NCI-H2107 treated with DMSO at 0.1 percent for 48 hours (cell line): ENCODE data around the gene ATP4B.

Experiments used
- DNase-seq: peaks from one replicate; lab custom pipeline; 2025; ENCODE audit not compliant: unreplicated experiment; lab: John Stamatoyannopoulos, UW

Gene ATP4B

GRCh38 chr13:113643593-113643992 is 14.4 kb downstream of the ATP4B start:
- DNase-seq = no peak

GRCh38 chr13:113642563-113642962 is 15.4 kb downstream of the ATP4B start:
- no peak for DNase-seq

- DNase-seq = no peak
Observed at GRCh38 chr13:113641426-113641825, 16.6 kb downstream of the ATP4B start.

GRCh38 chr13:113639616-113640262 is 18.3 kb downstream of the ATP4B start:
- DNase-seq = no peak

- DNase-seq = no peak
Observed at GRCh38 chr13:113638806-113639205, 19.2 kb downstream of the ATP4B start.

- DNase-seq = no peak
Observed at GRCh38 chr13:113638173-113638746, 19.7 kb downstream of the ATP4B start.

- DNase-seq = no peak
Observed at GRCh38 chr13:113637262-113638160, 20.5 kb downstream of the ATP4B start.

GRCh38 chr13:113636266-113636963 is 21.6 kb downstream of the ATP4B start:
- no peak for DNase-seq

GRCh38 chr13:113635709-113636108 is 22.3 kb downstream of the ATP4B start:
- no peak for DNase-seq

- DNase-seq = no peak
Observed at GRCh38 chr13:113635048-113635420, 23.0 kb downstream of the ATP4B start.

GRCh38 chr13:113634279-113635047 is 23.5 kb downstream of the ATP4B start:
- no peak for DNase-seq

GRCh38 chr13:113633485-113633873 is 24.5 kb downstream of the ATP4B start:
- DNase-seq = no peak

GRCh38 chr13:113632706-113633484 is 25.1 kb downstream of the ATP4B start:
- DNase-seq = no peak

- DNase-seq = peak; percentile 48
Observed at GRCh38 chr13:113631341-113632095, 26.5 kb downstream of the ATP4B start.

- DNase-seq = peak; percentile 64
Observed at GRCh38 chr13:113630804-113631203, 27.2 kb downstream of the ATP4B start.

- DNase-seq = peak; percentile 41
Observed at GRCh38 chr13:113630296-113630695, 27.7 kb downstream of the ATP4B start.

- DNase-seq = no peak
Observed at GRCh38 chr13:113629866-113630265, 28.1 kb downstream of the ATP4B start.

GRCh38 chr13:113628291-113629270 is 29.4 kb downstream of the ATP4B start:
- DNase-seq = no peak
